Muscle of back (tissue), 11 donors: ENCODE data around the gene TMEM170A. TPM values are rescaled to one million over a fixed set of nuclear protein-coding genes. Genes with fewer than 3 reads are reported as not detected.
"Not testable (repeated sequence)": the region's sequence is repeated elsewhere in the genome, so short reads cannot be mapped to it uniquely, and the experiment has no call there.

Experiments used
- DNase-seq, 3 donors: peaks; one replicate each; pipeline versions ENCODE4 v3.0.0 to v3.0.0-alpha.2; 2013
- polyA plus RNA-seq, 10 donors: library from polyadenylated mRNA; unstranded; fragments of 120-200 nt; gene quantifications; one replicate each; pipeline ENCODE4 v1.2.1, GENCODE V29; 2013; ENCODE audit not compliant: insufficient read length in 10 of 10

Gene TMEM170A
- polyA plus RNA-seq, 10 donors = 12.0 to 24.5 (median 19.6) TPM

DNA sequence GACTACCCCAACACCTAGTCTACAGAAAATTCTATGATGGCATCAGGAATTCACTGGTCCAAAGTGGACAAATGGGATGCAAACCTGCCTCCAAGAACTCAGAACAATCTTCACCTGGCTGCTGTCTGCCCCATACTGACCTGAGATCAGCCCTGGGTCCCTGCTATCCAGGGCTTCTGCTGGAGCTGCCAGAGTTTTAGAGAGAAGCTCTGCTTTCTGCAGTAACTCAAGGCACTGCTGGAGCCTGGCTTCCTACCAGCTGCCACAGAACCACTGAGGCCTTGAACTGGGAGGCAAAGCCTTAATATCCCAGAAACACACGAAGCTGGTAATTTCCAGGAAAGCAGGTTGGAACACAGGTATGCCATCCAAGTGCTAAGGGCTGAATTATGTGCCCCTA, 7.5 kb downstream of the TMEM170A start:
- no peak for DNase-seq

DNA sequence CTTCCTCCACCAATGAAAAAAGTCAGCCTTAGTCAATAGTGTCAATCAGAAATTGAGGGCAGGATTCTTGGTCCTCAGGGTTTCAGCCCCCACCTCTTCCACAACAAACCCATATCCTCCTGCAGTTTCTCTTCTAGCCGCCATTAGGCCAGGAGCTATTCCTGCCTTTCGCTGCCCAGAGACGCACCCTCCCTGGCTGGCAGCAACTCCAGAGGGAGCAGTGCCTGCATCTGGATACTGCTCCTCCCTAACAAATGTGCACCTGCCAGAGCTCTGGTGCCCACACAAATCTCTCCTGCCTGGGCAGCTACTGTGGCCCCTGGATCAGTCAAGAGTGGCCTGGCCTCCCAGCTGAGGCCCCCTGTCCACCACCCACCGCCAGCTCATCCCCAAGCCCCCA, 8.0 kb downstream of the TMEM170A start:
- not testable (repeated sequence) for DNase-seq

DNA sequence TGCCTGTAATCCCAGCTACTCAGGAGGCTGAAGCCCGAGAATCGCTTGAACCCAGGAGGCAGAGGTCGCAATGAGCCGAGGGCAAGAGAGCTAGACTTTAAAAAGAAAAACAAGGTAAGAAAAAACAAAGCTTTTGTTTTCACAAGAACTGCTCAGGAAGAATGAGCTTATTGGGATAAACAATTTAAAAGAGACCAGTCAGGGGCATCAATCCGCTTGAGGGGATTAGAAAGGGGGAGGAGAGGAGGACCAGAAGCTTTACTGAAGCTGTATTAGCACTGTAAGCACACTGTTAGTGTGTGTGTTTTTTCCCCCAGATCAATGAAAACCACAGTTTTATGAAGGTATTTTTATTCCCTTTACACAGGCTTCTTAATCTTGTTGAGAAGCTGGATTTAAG, 8.8 kb downstream of the TMEM170A start:
- DNase-seq = no peak

DNA sequence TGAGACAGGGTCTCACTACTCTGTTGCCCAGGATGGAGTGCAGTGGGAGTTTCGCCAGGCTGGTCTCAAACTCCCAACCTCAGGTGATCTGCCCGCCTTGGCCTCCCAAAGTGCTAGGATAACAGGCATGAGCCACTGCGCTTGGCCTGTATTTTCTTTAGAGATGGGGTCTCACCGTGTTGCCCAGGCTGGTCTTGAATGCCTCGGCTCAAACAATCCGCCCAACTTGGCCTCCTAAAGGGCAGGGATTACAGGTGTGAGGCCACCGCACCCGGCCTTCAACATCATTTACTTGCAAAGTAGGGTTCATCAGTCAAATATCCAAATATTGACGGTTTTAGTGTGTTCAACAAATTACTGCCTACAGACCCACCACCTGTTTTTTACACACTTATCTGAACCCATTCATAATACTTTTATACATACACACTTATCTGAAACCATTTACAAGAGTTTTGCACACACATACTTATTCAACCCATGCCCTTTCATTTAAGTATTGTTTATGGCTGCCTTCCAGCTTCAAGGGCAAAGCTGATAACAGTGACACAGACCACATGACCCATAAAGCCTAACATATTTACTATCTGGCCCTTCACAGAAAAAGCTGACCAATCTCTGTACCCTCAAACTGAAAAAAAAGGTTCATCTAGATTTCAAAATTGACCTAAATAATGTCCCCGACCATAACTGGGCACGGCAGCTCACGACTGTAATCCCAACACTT, 11.9 kb downstream of the TMEM170A start:
- no peak for DNase-seq

DNA sequence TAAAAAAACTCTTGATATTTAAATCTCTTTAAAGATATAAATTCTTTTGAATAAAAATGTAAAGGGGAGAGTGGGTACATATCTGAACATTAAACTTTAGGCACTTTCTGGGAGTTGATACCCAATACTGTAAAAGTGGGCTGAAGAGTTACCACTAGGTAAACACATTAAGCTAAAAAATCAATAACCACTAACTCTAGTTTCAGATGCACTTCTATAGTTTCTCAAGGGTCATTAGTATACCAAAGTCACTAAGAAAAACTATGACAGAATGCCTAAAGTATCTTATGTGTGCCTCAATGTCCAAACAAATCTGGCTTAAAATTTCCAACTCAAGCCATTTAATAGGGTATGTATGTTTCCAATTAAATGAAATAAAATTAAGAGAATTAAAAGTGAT, 18.1 kb downstream of the TMEM170A start:
- DNase-seq = no peak

DNA sequence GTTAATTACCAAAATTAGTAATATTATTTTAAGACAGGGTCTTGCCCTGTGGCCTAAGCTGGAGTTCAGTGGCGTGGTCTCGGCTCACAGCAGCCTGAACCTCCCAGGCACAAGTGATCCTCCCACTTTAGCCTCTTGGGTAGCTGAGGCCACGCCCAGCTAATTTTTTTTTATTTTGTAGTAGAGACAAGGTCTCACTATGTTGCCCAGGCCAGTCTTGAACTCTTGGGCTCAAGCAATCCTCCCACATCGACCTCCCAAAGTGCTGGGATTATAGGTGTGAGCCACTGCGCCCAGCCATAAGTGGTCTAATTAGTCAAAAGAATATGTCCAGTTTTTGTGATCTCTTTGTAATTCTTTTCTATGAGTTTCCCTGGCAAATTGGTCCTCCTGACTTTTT, 19.2 kb downstream of the TMEM170A start:
- no peak for DNase-seq

DNA sequence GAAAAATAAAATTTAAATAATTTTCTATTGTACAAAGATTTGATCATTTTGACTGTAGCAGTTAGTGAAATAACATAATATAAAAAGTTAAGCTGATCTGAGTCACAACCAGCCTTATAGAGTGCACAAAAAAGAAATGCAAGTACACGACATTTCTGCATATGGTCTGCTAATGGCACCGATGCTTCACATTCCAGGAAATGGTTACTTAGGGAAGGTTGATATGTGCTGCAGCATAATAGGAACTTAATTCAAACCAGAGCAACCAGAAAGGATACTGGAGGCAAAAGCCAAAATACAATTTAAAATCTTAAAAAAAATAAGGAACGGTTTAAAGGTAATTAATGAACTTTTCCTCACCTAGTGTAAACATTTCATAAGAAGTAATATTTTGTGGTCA, 21.2 kb downstream of the TMEM170A start:
- peak in 2 of 3 donors; percentile 40 to 68 for DNase-seq

DNA sequence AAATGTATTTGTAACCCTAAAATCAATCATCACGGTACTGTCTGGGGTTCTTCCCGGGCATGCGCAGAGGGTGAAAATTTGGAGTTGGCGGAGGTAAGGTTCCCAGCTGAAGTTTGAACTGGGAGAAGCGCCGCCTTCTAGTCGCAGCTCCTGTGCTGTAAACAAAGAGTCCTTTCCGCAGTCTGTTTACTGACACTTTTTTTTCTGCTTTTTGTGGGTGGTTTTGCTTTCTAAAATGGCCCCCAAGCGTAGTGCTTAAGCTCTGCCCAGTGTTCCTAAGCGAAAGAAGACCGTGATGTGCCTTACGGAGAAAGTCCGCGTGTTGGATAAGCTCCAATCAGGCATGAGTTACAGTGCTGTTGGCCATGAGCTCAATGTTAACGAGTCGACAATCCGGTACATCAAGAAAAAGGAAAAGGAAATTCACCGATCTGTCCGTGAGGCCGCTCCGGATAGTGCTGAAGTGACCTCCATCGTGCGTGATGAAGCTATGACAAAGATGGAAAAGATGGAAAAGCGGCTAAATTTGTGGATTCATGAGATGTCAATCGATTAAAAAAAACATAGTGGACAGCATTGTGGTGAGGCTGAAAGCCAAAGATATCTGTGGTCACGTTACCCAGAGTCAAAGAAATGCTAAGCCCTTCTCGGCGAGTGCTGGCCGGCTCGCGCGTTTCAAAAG, 30.6 kb downstream of the TMEM170A start:
- peak; percentile 90 to 96 (median 91) for DNase-seq

DNA sequence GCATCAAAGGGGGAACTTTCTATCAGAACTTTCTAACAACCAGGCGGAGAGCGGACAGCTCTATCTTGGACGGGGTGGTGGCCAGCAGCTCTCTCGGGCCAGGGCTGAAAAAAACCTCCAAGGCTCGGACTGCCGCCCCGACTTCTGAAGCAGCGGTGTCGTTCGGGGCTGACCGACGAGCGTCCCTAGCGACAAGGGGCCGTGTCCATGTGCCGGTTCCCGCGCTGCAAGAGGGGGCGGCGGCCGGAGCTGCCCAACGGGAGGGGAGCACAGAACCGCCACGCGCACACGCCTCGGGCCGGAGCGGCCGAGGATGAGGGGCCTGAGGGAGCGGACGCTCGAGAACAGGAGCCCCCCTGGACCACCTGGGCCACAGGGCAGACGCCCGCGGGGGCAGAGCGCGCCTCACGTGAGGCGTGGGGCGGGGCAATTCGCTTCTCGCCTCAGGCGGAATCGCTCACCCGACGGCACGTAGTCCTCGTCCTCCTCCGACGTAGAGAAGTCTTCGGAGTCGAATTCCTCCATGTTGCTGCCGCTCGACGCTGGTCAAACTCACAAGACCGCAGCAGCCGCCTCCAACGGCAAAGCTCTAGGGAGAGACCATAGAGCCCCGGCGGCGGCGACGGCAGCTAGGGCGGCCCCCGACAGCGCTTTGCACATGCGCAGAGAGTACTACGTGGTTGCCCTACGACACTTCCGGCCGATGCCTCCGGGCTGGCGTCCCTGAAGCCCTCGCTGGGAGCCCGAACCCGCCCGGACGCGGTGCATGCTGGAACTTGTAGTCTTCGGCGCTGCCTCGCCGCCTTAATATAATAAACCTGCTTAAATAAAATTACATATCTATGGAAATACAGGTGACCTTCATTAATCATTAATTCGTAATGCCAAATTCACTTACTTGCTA, 31.4 kb downstream of the TMEM170A start, which contains the start of gene CFDP1:
CFDP1 (minus strand) TSS at position 676 of the 904 bp plus-strand sequence; CDS start at position 525, 151 bp downstream.
- peak; percentile 95 to 99 (median 97) for DNase-seq

DNA sequence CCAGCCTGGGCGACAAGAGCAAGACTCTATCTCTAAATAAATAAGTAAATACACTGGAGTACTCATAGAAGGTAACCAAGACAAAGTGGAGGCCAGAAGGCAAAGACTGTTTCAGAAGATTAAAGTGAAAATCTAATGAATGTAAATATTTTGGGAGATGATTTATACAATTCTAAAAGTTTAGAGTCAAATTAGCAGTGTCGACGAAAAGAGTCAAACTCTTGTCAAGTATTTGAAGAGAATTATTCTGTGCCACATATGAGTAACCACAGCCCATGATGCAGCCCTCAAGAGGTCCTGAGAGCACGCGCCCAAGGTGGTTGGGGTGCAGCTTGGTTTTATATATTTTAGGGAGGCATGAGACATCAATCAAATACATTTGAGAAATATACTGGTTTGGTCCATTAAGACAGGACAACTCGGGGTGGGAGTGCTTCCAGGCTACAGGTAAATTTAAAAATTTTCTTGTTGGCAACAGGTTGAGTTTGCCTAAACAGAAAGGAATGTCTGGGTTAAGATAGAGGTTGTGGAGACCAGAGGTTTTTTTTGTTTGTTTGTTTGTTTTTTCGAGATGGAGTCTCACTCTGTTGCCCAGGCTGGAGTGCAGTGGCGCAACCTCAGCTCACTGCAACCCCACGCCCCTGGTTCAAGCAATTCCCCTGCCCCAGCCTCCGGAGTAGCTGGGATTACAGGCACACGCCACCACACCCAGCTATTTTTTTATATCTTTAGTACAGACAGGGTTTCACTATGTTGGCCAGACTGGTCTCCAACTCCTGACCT, 34.7 kb downstream of the TMEM170A start:
- no peak for DNase-seq

DNA sequence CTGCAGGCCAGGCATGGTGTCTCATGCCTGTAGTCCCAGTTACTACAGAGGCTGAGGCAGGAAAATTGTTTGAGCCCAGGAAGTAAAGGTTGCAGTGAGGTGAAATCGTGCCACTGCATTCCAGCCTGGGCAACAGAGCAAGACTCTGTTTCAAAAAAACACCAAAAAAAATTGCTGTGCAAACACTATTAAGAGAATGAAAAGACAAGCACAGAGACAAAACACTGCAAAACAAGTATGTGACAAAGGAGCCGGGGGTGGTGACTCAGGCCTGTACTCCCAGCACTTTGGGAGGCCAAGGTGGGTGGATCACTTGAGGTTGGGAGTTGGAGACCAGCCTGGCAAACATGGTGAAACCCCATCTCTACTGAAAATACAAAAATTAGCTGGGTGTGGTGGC, 38.0 kb downstream of the TMEM170A start:
- not testable (repeated sequence) for DNase-seq

DNA sequence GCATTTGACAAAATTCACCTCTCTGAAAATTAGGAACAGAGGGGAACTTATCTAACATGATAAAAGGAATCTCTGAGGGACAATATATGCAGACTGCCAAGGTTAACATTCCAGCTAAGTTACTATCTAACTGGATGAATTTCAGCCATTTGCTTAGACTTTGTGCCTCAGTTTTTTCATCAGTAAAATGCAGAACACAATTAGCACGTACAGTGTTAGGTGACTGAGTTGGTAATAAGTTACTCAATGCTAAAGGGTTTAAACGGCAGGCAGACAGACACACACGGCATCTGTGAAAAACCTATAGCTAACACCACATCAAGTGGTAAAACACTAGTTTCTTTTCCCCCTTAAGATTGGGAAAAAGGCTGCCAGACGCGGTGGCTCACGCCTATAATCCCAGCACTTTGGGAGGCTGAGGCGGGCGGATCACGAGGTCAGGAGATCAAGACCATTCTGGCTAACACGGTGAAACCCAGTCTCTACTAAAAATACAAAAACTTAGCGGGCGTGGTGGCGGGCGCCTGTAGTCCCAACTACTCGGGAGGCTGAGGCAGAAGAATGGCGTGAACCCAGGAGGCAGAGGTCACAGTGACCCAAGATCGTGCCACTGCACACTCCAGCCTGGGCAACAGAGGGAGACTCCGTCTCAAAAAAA, 40.3 kb downstream of the TMEM170A start:
- DNase-seq = peak in 1 of 3 donors; percentile 22

DNA sequence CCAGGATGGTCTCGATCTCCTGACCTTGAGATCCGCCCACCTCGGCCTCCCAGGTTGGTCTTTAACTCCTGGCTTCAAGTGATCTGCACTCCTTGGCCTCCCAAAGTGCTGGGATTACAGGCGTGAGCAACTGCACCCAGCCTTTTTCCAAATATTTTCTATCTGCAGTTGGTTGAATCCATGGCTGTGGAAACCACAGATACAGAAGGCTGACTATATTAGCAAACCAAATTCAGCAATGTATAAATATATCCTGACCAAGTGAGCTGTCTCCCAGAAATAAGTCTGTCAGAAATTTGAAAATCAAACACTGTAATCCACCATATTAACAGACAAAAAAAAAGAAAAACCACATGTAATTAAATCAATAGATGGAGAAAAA, 40.8 kb downstream of the TMEM170A start:
- no peak for DNase-seq

DNA sequence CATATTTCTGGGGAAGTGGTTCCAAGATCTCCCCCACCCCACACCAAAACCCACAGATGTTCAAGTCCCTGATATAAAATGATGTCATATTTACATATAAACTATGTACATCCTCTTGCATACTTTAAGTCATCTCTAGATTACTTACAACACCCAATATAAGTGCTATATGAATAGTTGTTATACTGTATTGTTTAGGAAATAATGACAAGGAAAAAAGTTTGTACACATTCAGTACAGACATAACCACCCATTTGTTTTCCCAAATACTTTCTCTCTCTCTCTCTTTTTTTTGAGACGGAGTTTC, 42.7 kb downstream of the TMEM170A start:
- DNase-seq = no peak

DNA sequence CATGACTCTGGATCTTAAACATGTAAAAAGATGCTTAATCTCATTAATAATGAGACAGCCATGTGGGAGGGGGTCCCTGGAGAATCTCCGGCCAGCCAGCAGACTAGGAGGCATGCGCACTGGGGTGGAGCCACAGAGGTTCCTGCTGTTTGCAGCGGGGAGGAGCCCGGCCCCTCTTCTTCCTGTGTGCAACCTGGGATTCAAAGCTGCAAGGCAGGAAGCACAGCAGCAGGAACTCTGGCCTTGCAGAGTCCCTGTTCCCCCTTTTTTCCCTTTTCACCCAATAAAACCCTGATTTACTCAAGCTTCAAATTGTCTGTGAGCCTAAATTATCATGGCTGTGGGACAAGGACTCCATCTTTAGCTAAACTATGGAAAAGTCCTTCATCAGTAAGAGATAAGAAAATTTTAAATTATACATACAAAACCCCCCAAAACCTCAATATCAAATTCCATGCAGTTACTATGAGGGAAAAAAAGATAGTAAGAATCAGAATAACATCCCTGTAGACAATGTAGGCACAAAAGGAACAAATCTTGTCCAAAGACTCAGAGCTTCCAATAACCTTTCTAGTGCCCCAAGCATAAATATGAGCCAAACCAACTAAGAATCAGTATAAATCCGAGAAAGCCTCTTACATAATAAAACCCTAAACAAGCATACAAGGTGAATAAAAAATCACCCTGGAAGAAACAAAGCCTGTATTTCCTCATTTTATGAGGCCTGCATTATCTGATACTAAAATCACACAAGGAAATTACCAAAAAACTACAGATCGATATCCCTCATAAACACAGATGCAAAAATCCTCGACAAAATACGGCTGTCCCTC, 43.3 kb downstream of the TMEM170A start:
- DNase-seq = peak; percentile 49 to 86 (median 61)

DNA sequence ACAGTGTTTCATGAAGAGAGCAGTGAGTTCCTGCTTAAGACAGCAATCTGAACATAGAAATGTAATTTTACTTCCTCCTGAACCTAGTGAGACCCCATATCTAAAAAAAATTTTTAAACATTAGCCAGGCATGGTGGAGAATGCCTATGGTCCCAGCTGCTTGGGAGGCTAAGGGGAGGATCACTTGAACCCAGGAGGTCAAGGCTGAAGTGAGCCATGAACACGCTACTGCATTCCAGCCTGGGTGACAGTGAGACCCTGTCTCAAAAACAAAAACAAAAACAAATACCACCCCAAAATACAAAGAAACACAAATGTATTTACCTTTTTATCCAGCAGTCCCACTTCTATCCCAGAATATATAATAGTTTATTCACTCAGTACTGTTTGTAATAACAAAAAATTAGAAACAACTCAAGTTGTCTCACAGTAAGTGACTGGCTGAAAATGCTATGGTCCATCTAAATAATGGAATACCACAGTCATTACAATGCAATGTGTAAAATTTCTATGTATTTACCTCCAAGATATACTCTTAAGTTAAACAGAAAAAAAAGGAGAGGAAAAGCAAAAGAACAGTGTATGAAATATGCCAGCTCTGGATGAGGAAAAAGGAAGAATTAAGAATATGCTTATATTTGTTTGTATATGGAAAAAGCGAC, 47.5 kb downstream of the TMEM170A start:
- no peak for DNase-seq

DNA sequence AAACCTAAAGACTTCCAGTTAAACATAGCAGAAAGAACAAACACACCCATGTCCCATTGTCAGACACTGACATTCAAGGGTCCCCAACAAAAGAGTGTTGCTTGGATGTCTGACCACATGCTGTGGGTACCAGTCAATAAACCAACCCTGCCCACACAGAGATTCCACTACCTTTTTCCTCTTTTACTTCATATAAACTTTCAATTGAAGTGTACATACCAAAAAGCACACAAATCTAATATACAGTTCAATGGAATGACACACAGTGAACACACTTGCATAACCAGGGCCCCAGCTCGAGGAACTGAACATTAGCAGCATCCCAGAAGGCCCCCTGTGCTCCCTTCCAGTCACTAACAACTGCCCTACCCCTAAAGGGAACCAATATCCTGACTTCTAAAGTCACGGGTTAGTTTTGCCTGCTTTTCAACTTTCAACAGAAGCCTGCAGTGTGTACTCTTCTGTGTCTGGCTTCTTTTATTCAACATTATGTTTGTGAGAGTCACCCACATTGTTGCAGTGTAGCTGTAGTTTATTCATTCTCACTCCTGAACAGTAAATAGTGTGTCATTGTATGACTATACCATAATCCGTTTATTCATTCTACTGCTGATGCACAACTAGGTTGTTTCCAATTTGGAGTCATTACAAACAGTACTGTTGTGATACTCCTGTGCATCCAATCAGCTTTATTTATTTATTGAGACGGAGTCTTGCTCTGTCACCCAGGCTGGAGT, 49.2 kb downstream of the TMEM170A start:
- DNase-seq = no peak

DNA sequence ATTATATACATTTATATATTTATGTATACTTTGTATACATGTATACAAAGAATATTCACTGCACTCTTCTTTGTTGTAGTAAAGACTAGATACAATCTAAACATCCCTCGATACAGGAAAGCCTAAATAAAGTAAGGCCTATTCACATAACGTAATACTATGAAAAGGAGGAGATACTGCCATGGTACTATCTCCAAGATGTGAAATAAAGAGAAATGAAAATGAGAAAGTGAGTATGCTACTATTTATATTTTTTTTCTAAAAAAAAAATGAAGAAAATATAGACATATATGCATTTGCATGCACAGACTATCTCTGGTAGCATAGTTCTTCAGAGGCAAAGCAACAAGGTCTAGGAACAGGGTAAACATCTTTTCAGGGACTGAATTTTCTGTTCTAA, 50.5 kb downstream of the TMEM170A start:
- no peak for DNase-seq

DNA sequence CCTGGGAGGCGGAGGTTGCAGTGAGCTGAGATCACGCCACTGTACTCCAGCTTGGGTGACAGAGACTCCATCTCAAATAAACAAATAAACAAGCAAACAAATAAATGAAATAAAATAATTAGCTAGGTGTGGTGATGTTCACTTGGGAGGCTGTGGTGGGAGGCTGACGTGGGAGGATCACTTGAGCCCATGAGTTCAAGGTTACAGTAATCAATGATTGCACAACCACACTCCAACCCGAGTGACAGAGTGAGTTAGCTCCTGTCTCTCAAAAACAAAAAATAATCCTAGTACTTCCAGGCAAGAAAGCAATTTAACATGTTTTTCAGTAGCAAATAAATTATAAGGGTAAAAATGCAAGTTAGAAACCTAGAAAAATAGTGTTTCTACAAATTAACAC, 57.5 kb downstream of the TMEM170A start:
- no peak for DNase-seq
